Stimulated activated CD8-positive, alpha-beta memory T cell treated with anti-CD3 and anti-CD28 coated beads, Interleukin-7, amount 100 ng/mL, for 4 hours (primary cell): ENCODE data around the gene FMN2.

Experiments used
- DNase-seq, 2 donors: peaks; one replicate each; pipeline ENCODE4 v3.0.0-alpha.2; 2020; ENCODE audit warnings: low read depth in 2 of 2

Gene FMN2

GRCh38 chr1:240423246-240423924 lies 331.7 kb downstream of the FMN2 start:
- no peak for DNase-seq

- no peak for DNase-seq
These were observed 333.2 kb downstream of the FMN2 start for GRCh38 chr1:240424740-240425464.

GRCh38 chr1:240426051-240426450 lies 334.4 kb downstream of the FMN2 start:
- DNase-seq: no peak

- DNase-seq: no peak
These were observed 344.4 kb downstream of the FMN2 start for GRCh38 chr1:240435996-240436566.

GRCh38 chr1:240441669-240442068 lies 350.0 kb downstream of the FMN2 start:
- no peak for DNase-seq

- no peak for DNase-seq
These were observed 353.7 kb downstream of the FMN2 start for GRCh38 chr1:240445369-240445768.

- no peak for DNase-seq
These were observed 363.6 kb downstream of the FMN2 start for GRCh38 chr1:240455228-240455821.

GRCh38 chr1:240457203-240457602 lies 365.5 kb downstream of the FMN2 start:
- DNase-seq: no peak

GRCh38 chr1:240462277-240462676 lies 370.6 kb downstream of the FMN2 start:
- no peak for DNase-seq

GRCh38 chr1:240462766-240463395 lies 371.2 kb downstream of the FMN2 start:
- no peak for DNase-seq

GRCh38 chr1:240464099-240464498 lies 372.4 kb downstream of the FMN2 start:
- no peak for DNase-seq

- DNase-seq: no peak
These were observed 373.9 kb downstream of the FMN2 start for GRCh38 chr1:240465531-240465940.

GRCh38 chr1:240466509-240466908 lies 374.8 kb downstream of the FMN2 start:
- DNase-seq: no peak

GRCh38 chr1:240467895-240468294 lies 376.2 kb downstream of the FMN2 start:
- no peak for DNase-seq

GRCh38 chr1:240468656-240469055 lies 377.0 kb downstream of the FMN2 start:
- no peak for DNase-seq

- DNase-seq: no peak
These were observed 382.5 kb downstream of the FMN2 start for GRCh38 chr1:240474133-240474614.

GRCh38 chr1:240475832-240476231 lies 384.1 kb downstream of the FMN2 start:
- no peak for DNase-seq

GRCh38 chr1:240478536-240478935 lies 386.9 kb downstream of the FMN2 start:
- DNase-seq: no peak

GRCh38 chr1:240484804-240485443 lies 393.2 kb downstream of the FMN2 start:
- DNase-seq: no peak

- DNase-seq: no peak
These were observed 394.9 kb downstream of the FMN2 start for GRCh38 chr1:240486611-240487010.

GRCh38 chr1:240487493-240487892 lies 395.8 kb downstream of the FMN2 start:
- no peak for DNase-seq

GRCh38 chr1:240491156-240491555 lies 399.5 kb downstream of the FMN2 start:
- DNase-seq: no peak
